Measurements from ENCODE around the gene FUT3.
"Not testable (repeated sequence)": the region's sequence is repeated elsewhere in the genome, so short reads cannot be mapped to it uniquely, and the experiment has no call there.

FUT3 gene

DNA sequence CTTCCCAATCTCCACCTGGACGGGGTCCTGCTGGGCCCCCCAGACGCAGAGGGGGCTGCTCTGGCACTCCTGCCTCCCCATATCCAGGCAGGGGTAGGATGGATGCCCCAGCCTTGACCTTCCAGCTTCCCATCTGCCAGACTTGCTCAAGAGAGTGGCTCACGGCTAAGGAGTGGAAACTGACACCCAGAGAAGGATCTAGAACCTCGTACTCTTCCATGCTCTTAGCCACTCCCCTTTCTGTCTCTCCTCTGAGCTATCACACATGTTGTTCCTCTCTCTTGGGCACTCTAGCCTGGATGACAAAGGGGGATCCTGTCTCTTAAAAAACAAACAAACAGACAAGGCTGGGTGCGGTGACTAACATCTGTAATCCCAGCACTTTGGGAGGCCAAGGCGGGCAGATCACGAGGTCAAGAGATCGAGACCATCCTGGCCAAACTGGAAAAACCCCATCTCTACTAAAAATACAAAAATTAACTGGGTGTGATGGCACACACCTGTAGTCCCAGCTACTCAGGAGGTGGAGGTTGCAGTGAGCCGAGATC is 31.2 kb upstream of the FUT3 start:
- no peak for DNase-seq (ENCODE audit: low read depth in 2 of 3, low spot score in 2 of 3)

DNA sequence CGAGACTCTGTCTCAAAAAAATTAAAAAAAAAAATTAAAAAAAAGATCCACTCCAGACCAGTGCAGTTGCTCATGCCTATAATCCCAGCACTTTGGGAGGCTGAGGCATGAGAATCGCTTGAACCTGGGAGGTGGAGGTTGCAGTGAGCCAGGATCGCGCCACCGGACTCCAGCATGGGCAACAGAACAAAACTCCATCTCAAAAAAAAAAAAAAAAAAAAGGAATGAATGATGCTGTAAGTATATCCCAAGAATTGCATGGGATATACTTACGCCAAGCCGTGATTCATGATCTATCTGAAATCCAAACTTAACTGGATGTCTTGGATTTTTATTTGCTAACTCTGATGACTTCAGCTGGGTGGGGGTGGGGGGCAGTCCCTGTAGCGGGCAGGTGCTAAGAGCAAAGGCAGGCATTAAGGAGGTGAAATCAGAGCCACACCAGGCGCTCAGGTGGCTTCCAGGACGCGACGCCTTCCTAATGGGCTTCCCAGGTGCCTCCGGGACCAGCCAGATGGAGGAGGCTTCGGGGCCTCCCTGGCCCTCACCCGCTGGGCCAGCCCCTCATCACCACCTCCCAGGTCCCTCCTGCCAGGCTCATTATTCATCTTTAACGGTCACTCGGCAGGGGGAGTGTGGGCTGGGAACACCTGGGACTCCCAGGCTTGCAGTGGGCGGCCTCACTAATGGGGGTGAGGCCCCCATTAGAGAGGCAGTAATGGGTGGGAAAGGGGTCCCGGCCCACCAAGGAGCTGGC is 30.5 kb upstream of the FUT3 start:
- no peak for DNase-seq (ENCODE audit: low read depth in 2 of 3, low spot score in 2 of 3)

DNA sequence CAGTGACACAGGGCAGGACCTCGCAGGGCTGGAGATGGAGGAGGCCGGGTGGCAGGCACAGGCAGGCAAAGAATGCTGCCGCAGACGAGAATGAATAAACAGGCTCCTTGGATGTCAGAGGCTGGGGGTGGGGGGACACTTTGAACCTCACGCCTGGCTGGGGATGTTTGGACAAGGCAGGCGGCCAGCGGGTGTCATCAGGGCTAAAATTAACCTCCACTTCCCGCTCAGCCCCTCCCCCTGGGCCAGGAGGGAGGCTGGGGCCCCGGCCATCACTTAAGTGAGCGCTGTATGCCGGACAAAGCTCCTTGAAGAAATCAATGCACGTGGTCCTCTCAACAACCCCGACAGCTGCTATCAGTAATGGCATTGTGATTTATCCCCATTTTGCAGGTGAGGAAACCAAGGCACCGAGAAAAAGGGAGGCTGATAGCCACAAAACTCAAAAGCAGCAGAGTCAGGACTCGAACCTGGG is 29.4 kb upstream of the FUT3 start:
- DNase-seq (ENCODE audit: low read depth in 2 of 3, low spot score in 2 of 3) = no peak

DNA sequence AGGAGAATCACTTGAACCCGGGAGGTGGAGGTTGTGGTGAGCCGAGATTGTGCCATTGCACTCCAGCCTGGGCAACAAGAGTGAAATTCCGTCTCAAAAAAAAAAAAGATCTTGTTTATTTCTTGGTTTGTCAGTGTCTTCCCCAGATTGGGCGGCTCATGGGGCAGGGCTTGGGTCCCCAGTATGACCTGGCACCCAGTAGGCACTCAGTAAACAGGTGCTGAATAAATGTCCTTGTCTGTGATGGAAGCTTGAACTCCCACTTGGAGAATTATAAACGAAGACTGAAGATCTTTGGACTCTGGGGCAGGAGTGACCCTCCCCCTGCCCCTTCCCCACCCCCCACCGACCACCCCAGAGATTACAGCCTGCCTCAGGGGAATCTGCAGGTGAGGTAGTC is 28.9 kb upstream of the FUT3 start:
- DNase-seq (ENCODE audit: low read depth in 2 of 3, low spot score in 2 of 3) = no peak

DNA sequence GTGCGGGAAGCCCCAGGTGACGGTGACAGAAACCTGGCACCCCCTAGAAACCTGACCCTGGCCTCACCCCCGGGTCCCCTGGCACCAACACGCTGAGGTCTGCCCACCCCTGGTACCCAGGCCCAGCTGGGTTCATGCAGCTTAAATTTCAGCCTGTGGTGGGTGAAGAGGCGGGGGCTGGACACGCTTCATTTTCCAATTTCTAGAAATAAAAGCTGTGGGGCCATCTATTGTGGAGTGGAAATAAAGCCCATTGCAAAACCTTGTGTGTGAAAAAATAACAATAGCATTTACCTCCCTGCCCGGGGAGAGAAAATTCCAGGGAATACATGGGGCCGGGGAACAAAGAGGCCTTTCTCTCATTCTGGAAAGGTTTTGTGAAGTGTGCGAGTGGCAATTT is 26.6 kb upstream of the FUT3 start:
- no peak for DNase-seq (ENCODE audit: low read depth in 2 of 3, low spot score in 2 of 3)

DNA sequence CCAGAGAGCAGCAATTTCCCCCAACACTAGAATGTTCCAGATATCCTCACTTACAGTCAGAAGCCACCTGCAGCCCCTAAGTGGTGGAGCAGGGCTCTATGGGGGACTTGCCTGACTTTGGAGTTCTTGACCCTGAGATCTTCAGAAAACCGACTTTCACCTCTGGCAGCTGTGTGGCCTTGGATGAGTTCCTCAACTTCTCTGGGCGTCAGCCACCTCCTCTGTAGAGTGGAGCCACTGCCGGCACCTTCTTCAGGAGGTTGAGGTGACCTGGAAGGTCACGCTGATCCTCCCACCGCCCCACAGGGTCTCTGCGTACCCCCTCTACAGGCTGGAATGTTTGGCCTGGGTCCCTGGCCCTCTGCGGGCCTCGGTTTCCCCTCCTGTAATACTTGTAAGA is 26.2 kb upstream of the FUT3 start:
- DNase-seq (ENCODE audit: low read depth in 2 of 3, low spot score in 2 of 3) = no peak

DNA sequence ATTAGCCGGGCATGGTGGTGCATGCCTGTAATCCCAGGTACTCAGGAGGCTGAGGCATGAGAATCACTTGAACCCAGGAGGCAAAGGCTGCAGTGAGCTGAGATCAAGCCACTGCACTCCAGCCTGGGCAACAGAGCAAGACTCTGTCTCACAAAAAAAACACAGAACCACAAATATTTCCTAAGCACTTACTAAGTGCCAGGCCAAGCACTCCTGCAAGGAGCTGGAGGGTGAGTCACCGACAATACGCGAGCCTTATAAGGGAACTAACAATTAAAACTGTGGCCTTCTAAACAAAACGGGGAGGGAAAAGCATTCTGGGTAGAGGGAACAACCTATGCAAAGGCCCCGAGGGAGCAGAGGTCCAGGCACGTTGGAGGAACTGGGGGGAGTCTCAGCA is 23.2 kb upstream of the FUT3 start:
- DNase-seq (ENCODE audit: low read depth in 2 of 3, low spot score in 2 of 3) = not testable (repeated sequence)

DNA sequence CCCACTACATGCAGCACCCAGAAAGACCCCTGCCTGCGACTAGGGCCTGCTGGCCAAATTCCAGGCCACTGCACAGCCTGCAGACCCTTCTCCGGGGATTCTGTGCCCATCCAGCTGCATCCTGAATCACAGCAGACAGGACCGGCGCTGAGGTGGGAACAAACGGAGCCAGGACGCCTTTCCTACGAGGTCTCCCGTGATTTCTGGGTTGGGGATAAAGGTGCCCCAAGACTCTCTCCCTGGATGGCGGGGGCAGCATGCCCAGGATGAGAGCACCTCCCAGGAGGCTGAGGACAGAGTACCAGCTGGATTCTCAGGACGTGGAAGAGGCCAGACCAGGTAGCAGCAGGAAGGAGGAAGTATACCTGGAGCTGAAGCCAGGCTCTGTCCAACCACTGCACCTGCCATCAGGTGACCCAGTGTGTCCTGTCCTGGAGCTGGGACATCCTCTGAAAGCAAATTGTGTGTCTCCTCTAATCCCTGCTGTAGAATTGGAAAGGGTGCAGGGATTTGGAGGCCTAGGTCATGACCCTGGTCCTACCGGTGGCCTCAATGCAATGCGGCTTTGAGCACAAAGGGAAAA is 22.5 kb upstream of the FUT3 start:
- no peak for DNase-seq (ENCODE audit: low read depth in 2 of 3, low spot score in 2 of 3)

DNA sequence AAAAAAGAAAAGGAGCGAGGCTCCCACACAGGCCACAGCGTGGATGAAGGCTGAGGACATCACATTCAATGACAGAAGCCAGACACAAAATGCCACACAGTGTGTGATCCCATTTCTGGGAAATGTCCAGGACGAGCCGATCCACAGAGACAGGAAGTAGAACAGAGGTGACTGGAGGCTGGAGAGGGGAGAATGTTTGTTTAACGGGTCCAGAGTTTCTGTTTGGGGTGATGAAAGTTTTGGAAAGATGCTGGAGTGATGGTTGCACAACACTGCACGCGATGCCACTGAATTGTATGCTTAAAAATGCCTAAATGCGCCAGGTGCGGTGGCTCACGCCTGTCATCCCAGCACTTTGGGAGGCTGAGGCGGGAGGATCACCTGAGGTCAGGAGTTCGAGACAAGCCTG is 19.7 kb upstream of the FUT3 start:
- no peak for DNase-seq (ENCODE audit: low read depth in 2 of 3, low spot score in 2 of 3)

DNA sequence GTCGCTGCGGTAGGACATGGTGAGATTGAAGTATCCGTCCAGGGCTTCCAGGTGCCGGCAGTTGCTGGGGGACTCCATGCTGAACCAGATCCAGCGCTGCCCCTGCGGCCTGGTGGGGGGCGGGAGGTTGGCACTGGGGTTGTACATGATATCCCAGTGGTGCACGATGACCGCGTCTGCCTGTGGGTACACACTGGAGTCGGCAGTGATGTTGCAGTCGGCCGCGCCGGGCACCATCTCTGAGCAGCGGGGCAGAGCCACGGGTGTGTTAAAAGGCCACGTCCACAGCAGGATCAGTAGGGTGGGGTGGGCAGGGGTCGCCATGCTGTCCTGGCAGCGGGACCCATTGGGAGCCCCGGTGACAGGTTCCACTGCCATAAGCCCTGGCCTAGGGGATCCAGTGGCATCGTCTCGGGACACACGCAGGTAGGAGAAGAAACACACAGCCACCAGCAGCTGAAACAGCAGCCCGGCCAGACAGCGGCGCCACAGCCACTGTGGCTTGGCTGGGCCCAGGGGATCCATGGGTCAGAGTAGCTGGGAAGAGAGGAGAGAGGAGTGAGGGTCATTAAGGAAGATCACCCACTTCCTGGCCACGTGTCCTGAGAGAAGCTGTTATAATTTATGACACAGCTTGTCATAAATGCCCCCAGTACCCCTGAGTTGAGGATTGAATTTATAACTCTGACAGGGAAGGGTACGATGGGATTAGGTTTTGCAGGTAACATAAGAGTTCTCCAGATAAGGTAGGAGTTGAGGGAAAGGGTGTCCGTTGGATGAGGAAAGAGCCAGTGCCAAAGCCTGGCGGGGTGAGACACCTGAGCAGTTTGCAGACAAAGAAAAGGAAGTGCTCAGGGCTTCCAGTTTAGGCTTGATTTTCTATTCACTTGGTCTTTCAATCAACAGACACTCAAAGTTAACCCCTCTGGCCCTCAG is 16.2 kb upstream of the FUT3 start:
- DNase-seq (ENCODE audit: low read depth in 2 of 3, low spot score in 2 of 3) = no peak

DNA sequence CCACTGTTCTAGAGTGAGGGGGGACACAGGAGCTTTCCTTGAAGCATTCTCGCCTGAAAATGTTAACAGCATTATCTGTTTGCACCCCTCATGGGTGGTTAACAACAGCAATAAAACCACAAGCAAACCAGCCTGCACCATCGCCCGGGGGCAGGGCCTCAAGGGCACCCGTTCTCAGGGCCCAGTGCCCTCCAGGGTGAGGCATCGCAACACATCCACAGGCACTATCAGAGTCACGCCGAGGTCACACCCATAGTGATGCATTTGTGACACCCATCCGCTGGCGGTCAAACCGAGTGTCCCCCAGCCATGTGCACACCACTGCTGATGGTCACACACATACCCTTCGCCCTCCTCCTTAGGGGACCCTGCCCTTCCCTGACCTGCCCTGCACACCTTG is 14.5 kb upstream of the FUT3 start:
- DNase-seq (ENCODE audit: low read depth in 2 of 3, low spot score in 2 of 3) = no peak

DNA sequence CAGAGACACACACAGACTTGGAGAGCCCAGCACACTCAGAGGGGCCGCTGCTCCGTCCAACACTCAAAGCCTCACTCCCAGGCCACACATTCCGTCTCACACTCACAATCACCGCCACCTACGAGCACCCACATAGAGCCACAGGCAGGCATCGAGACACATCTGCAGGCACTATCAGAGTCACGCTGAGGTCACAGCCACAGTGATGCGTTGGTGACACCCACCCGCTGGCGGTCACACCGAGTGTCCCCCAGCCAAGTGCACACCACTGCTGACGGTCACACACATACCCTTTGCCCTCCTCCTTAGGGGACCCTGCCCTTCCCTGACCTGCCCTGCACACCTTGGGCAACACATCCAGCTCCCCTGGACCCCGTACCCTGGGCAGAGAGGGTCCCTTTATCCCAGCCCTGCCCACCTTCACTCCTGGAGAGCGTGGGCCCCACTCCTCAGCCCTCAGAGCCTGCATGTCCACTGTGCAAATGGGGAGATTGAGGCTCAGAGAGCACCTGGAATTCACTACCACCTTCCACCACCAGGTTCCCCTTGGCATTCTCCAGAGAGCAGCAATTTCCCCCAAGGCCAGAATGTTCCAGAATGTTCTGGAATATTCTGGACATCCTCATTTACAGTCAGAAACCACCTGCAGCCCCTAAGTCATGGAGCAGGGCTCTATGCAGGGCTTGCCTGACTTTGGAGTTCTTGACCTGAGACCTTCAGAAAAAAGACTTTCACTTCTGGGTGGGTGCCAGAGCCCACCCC is 13.7 kb upstream of the FUT3 start:
- no peak for DNase-seq (ENCODE audit: low read depth in 2 of 3, low spot score in 2 of 3)

DNA sequence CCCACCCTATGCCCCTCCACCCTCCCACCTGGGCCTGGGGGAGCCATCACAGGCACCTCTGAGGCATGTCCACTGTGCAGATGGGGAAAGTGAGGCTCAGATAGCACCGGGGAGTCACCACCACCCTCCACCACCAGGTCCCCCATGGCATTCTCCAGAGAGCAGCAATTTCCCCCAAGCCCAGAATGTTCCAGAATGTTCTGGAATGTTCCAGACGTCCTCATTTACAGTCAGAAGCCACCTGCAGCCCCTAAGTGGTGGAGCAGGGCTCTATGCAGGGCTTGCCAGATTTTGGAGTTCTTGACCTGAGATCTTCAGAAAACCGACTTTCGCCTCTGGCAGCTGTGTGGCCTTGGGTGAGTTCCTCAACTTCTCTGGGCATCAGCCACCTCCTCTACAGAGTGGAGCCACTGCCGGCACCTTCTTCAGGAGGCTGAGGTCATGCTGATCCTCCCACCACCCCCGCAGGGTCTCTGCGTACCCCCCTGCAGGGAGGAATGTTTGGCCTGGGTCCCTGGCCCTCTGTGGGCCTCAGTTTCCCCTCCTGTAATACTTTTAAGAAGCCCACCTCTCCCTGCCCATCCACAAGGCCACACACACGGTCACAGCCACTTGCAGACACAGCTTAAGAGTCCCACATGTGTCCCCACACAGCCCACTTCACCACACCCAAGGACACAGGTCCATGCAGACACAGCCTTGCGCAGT is 12.9 kb upstream of the FUT3 start:
- no peak for DNase-seq (ENCODE audit: low read depth in 2 of 3, low spot score in 2 of 3)

DNA sequence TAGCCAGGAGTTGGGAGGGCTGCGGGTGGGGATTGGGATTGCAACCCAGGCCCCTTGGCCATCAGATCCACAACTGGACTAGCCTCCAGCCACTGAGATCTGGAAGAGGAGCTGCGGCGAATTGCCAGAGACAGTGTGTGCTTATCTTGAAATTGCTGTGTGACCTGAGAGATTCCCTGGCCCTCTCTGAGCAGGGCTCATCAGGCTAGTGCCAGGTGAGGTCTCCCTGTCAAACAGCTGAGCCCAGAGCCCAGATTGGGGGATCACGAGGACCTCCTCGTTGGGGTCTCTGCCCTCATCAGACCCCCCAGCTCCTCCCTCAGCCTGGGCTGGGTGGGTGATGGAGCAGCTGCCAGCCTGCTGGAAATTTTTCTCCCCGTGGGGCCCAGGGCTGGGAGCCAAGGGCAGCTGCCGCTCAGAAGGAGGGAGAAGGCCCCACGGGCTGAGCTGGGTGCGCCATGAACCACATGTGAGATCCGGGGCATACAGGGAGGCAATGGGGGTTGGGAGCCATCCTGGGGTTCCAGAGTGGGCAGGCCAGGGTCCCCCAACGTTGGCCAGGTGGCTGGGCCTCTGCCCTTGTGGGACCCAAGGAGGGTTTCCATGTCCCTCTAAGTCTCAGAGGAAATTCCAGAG is 11.9 kb upstream of the FUT3 start:
- no peak for DNase-seq (ENCODE audit: low read depth in 2 of 3, low spot score in 2 of 3)

DNA sequence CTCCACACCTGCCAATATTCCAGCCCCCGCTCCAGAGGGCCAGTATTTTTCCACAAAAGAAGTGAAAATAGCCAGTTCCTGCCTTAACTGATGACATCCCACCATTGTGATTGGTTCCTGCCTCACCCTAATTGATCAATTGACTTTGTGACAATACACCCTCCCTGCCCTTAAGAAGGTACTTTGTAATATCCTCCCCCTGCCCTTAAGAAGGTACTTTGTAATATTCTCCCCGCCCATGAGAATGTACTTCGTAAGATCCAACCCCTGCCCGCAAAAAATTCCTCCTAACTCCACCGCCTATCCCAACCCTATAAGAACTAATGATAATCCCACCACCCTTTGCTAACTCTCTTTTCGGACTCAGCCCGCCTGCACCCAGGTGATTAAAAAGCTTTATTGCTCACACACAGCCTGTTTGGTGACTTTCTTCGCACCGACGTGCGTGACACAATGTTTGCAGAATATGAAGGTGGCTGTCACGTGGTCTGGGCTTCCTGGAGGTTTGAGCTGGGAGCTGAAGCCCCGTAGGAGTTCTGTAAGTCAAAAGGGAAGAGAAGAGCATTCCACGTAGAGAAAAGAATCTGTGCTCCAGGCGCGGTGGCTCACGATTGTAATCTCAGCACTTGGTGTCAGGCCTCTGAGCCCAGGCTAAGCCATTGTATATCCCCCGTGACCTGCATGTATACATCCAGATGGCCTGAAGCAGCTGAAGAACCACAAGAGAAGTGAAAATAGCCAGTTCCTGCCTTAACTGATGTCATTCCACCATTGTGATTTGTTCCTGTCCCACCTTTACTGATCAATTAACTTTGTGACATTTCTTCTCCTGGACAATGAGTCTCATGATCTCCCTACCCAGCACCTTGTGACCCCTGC is 6.2 kb upstream of the FUT3 start:
- no peak for DNase-seq (ENCODE audit: low read depth in 2 of 3, low spot score in 2 of 3)

DNA sequence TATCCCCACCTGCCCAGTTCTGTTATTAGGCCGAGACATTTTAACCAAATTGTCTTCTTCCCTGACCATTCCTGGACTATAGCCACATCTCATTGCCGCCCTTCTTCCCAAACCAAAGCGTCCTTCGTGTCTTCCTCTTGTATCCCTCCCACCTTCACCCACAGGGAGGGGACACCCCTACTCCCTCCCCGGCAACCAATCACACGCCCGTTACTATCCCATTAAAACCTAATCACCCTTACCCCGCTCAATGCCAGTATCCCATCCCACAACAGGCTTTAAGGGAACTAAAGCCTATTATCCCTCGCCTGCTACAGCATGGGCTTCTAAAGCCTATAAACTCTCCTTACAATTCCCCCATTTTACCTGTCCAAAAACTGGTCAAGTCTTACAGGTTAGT is 3.9 kb upstream of the FUT3 start:
- not testable (repeated sequence) for DNase-seq (ENCODE audit: low read depth in 2 of 3, low spot score in 2 of 3)

DNA sequence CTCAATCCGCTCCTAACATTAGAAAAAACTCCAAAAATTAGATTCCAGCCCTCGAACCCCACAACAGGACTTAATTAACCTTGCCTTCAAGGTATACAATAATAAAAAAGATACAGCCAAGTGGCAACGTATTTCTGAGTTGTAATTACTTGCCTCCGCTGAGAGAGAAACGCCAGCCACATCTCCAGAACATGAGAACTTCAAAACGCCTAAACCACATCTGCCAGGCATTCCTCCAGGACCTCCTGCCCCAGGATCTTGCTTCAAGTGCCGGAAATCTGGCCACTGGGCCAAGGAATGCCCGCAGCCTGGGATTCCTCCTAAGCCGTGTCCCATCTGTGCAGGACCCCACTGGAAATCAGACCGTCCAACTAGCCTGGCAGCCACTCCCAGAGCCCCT is 2.9 kb upstream of the FUT3 start:
- not testable (repeated sequence) for DNase-seq (ENCODE audit: low read depth in 2 of 3, low spot score in 2 of 3)

DNA sequence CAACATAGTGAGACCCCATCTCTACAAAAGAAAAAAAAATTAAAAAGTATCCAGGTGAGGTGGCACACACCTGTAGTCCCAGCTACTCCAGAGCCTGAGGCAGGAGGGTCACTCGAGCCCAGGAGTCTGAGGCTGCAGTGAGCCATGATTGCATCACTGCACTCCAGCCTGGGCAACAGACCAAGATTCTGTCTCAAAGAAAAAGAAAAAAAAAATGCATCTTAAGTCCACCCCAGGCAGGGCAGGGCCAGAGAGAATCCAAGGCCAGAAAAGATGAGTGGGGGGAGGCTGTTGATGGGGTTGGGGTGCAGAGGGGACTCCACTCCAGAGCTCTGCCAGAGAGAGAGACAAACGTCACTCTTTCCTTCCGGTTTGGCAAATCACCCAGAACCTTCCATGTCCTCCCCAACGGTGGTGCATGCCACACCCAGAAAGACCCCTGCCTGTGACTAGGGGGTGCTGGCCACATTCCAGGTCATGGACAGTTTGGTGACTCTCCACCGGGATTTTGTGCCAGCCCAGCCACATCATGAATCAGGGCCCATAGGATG is 431 bp downstream of the FUT3 start:
- DNase-seq (ENCODE audit: low read depth in 2 of 3, low spot score in 2 of 3) = no peak

DNA sequence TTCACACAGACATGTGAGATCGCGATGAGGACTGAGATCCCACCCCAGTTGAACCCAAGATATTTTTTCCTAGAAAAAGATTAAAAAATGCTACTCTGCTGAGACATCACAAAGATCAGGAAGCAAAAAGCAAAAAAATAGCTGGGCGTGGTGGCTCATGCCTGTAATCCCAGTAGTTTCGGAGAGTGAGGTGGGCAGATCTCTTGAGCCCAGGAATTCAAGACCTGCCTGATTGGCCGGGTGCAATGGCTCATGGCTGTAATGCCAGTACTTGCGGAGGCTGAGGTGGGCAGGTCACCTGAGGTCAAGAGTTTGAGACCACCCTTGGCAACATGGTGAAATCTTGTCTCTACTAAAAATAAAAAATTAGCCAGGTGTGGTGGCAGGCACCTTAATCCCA is 1.1 kb downstream of the FUT3 start:
- DNase-seq (ENCODE audit: low read depth in 2 of 3, low spot score in 2 of 3) = no peak

Data from activated CD8-positive, alpha-beta memory T cell treated with anti-CD3 and anti-CD28 coated beads for 48 hours (primary cell).